Neural cell (in vitro differentiated cells): ENCODE data around the gene HECW1. TPM values are rescaled to one million over a fixed set of nuclear protein-coding genes. Genes with fewer than 3 reads are reported as not detected.

Experiments used
- H2AFZ ChIP-seq: fragments of 200-600, 300-800 bp; sonication (generic), shearing (Covaris generic); 2 replicates; pipeline ENCODE4 v1.6.0; 2014; ENCODE audit warnings: low read depth, mild to moderate bottlenecking, antibody characterized with exemption, low read length, moderate library complexity
- H3F3A ChIP-seq: fragments of 200-600 bp; shearing (Covaris generic); 2 replicates; pipeline ENCODE4 v1.6.1; 2016; ENCODE audit warnings: mild to moderate bottlenecking, moderate library complexity, mixed read lengths, antibody characterized with exemption, low read length; ENCODE audit not compliant: insufficient read depth, poor library complexity, severe bottlenecking
- H3K27ac ChIP-seq: fragments of 200-600, 300-800 bp; sonication (generic), shearing (Covaris generic); 2 replicates; pipeline ENCODE4 v1.5.1; 2014; ENCODE audit warnings: mild to moderate bottlenecking, low read length, moderate library complexity
- H3K27me3 ChIP-seq: fragments of 300-800, 200-600 bp; sonication (generic), shearing (Covaris generic); 2 replicates; pipeline ENCODE4 v1.6.0; 2014; ENCODE audit warnings: mild to moderate bottlenecking, low read depth, low read length, moderate library complexity; ENCODE audit not compliant: insufficient read depth
- H3K36me3 ChIP-seq: fragments of 300-800, 200-600 bp; sonication (generic), shearing (Covaris generic); 2 replicates; pipeline ENCODE4 v1.5.1; 2014; ENCODE audit warnings: mild to moderate bottlenecking, antibody characterized with exemption, low read length, moderate library complexity; ENCODE audit not compliant: insufficient read depth
- H3K4me2 ChIP-seq: fragments of 300-800, 200-600 bp; sonication (generic), shearing (Covaris generic); 2 replicates; pipeline ENCODE4 v1.6.0; 2014; ENCODE audit warnings: mild to moderate bottlenecking, low read length
- H3K4me3 ChIP-seq: fragments of 300-800, 200-600 bp; sonication (generic), shearing (Covaris generic); 2 replicates; pipeline ENCODE4 v1.5.1; 2014; ENCODE audit warnings: mild to moderate bottlenecking, low read length, moderate library complexity
- H3K79me2 ChIP-seq: fragments of 200-600 bp; shearing (Covaris generic); replicated peaks from 2 replicates; pipeline ENCODE4 v1.6.0; 2014; ENCODE audit warnings: mild to moderate bottlenecking, low read length, moderate library complexity; ENCODE audit not compliant: insufficient read depth
- H3K9ac ChIP-seq: fragments of 300-800, 200-600 bp; sonication (generic), shearing (Covaris generic); 2 replicates; pipeline ENCODE4 v1.6.1; 2016; ENCODE audit warnings: mild to moderate bottlenecking, low read length, mixed read lengths
- H3K9me2 ChIP-seq: fragments of 200-600 bp; shearing (Covaris generic); 2 replicates; pipeline ENCODE4 v1.6.1; 2016; ENCODE audit warnings: mild to moderate bottlenecking, low read length, mixed read lengths; ENCODE audit not compliant: insufficient read depth
- H3K9me3 ChIP-seq: fragments of 200-600, 300-800 bp; sonication (generic), shearing (Covaris generic); 2 replicates; pipeline ENCODE4 v1.6.1; 2016; ENCODE audit warnings: mild to moderate bottlenecking, mixed run types, low read length, moderate library complexity, mixed read lengths
- H4K20me1 ChIP-seq: fragments of 200-600 bp; shearing (Covaris generic); 2 replicates; pipeline ENCODE4 v1.6.1; 2016; ENCODE audit warnings: mild to moderate bottlenecking, mixed run types; ENCODE audit not compliant: insufficient read depth
- CTCF ChIP-seq: fragments of 450-650 bp; IDR thresholded peaks from 2 replicates; pipeline ENCODE4 v1.5.1; 2014; ENCODE audit warnings: antibody characterized with exemption, mild to moderate bottlenecking, moderate library complexity; ENCODE audit not compliant: poor library complexity, severe bottlenecking
- EP300 ChIP-seq: fragments of 450-650 bp; conservative IDR thresholded peaks from 2 replicates; pipeline ENCODE4 v1.6.1; 2014; ENCODE audit warnings: antibody characterized with exemption, mild to moderate bottlenecking, moderate library complexity; ENCODE audit not compliant: poor library complexity, severe bottlenecking
- EZH2 ChIP-seq: fragments of 200-600, 300-800 bp; shearing (Covaris generic), sonication (generic); IDR thresholded peaks from 2 replicates; pipeline ENCODE4 v1.6.1; 2014; ENCODE audit warnings: antibody characterized with exemption, low read length, borderline replicate concordance, mild to moderate bottlenecking; ENCODE audit not compliant: insufficient read depth, poor library complexity, severe bottlenecking
- POLR2AphosphoS5 ChIP-seq: IDR thresholded peaks from 2 replicates; pipeline ENCODE4 v1.6.1; 2012
- RAD21 ChIP-seq: fragments of 450-650 bp; conservative IDR thresholded peaks from 2 replicates; pipeline ENCODE4 v1.6.1; 2014; ENCODE audit warnings: antibody characterized with exemption, mild to moderate bottlenecking, moderate library complexity
- REST ChIP-seq: IDR thresholded peaks from 2 replicates; pipeline ENCODE4 v1.6.1; 2012; ENCODE audit warnings: borderline replicate concordance
- SMC3 ChIP-seq: fragments of 450-650 bp; conservative IDR thresholded peaks from 2 replicates; pipeline ENCODE4 v1.6.1; 2014; ENCODE audit warnings: antibody characterized with exemption, mild to moderate bottlenecking, moderate library complexity; ENCODE audit not compliant: poor library complexity
- TAF1 ChIP-seq: IDR thresholded peaks from 2 replicates; pipeline ENCODE4 v1.6.1; 2012; ENCODE audit warnings: low read depth
- polyA plus RNA-seq: library from polyadenylated mRNA; depleted of rRNA; stranded (reverse); fragments of >200 nt; gene quantifications from 2 replicates; pipeline ENCODE4 v1.2.3, GENCODE V29; 2014

HECW1 gene
- polyA plus RNA-seq, 1 donor from 2014 or later = 13.8 TPM

GRCh38 chr7:43540471-43540870 lies 428.0 kb downstream of the HECW1 start:
- Histone ChIP-seq H3K9ac (no peak overlapping the region), H3F3A (no peaks in the 10 kb centered on the region), H3K79me2 (no peaks in the 10 kb centered on the region), H4K20me1 (no peaks in the 10 kb centered on the region), H3K9me2 (no peaks in the 10 kb centered on the region), H2AFZ (no peak overlapping the region), H3K9me3 (no peaks in the 10 kb centered on the region), H3K4me2 (no peak overlapping the region), H3K27me3 (no peaks in the 10 kb centered on the region), H3K36me3 (no peaks in the 10 kb centered on the region), H3K27ac (no peak overlapping the region), H3K4me3 (no peak overlapping the region)
- TF ChIP-seq EZH2 = no peak
- no peak for TF ChIP-seq CTCF
- TF ChIP-seq EP300 = no peak
- TF ChIP-seq POLR2AphosphoS5 = no peak
- TF ChIP-seq RAD21 = no peak
- TF ChIP-seq REST = no peak
- no peak for TF ChIP-seq TAF1

GRCh38 chr7:43542716-43543115 lies 430.3 kb downstream of the HECW1 start:
- H3K36me3 ChIP-seq = no peaks in the 10 kb centered on the region
- H3K79me2 ChIP-seq = no peaks in the 10 kb centered on the region
- H3F3A ChIP-seq = no peaks in the 10 kb centered on the region
- no peaks in the 10 kb centered on the region for H3K9me3 ChIP-seq
- no peak overlapping the region for H3K27ac ChIP-seq
- H2AFZ ChIP-seq = no peak overlapping the region
- H3K9ac ChIP-seq = no peak overlapping the region
- TF ChIP-seq EZH2 (no peak), EP300 (no peak)
- no peaks in the 10 kb centered on the region for H4K20me1 ChIP-seq
- H3K9me2 ChIP-seq = no peaks in the 10 kb centered on the region
- no peaks in the 10 kb centered on the region for H3K27me3 ChIP-seq
- no peak overlapping the region for H3K4me3 ChIP-seq
- no peak overlapping the region for H3K4me2 ChIP-seq

- Histone ChIP-seq H4K20me1 (no peaks in the 10 kb centered on the region), H3F3A (no peaks in the 10 kb centered on the region), H3K36me3 (no peaks in the 10 kb centered on the region), H3K79me2 (no peaks in the 10 kb centered on the region), H3K9ac (no peak overlapping the region), H3K4me2 (no peak overlapping the region), H3K27ac (no peak overlapping the region), H3K4me3 (no peak overlapping the region), H3K27me3 (no peaks in the 10 kb centered on the region), H3K9me3 (no peaks in the 10 kb centered on the region), H2AFZ (no peak overlapping the region), H3K9me2 (no peaks in the 10 kb centered on the region)
- TF ChIP-seq REST = no peak
- no peak for TF ChIP-seq EP300
- no peak for TF ChIP-seq SMC3
- no peak for TF ChIP-seq EZH2
These were observed 433.8 kb downstream of the HECW1 start for GRCh38 chr7:43546231-43546630.
